Stimulated activated naive CD8-positive, alpha-beta T cell treated with anti-CD3 and anti-CD28 coated beads, Interleukin-15, Interleukin-2, amounts not matched to agents 100 U/mL and 50 U/mL, for 24 hours (primary cell): ENCODE results near the gene PTHLH.

Source experiments
- ATAC-seq: fragments of 150-1000 bp; cut with Tn5 transposase; one replicate; pipeline ENCODE4 v1.10.0; 2021
- DNase-seq: peaks from one replicate; pipeline ENCODE4 v3.0.0; 2021

PTHLH gene

DNA sequence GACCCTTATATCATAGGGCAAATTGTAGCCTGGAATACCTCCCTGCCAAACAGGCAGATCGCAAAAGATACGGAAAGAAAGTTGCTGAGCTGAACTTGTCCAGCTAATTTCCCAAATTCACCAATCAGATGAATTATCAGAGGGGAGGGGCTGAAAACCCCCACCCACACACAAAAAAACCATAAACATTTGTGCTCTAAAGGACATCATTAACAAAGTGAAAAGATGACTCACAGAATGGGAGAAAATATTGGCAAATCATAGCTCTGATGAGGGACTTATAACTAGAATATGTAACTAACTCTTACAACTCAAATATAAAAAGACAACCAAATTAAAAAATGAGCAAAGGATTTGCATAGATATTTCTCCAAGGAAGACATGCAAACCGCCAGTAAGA, 36.3 kb downstream of the PTHLH start:
- DNase-seq (no peak), ATAC-seq (no peak)

DNA sequence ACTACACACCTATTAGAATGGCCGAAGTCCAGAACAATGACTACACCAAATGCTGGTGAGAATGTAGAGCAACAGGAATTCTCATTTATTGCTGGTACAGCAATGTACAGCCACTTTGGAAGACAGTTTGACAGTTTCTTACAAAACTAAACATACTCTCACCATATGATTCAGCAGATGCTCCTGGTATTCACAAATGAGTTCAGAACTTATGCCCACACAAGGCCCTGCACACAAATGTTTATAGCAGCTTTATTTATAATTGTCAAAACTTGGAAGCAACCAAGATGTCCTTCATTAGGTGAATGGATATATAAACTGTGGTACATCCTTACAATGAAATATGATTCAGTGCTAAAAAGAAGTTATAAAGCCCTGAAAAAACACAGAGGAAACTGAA, 38.3 kb downstream of the PTHLH start:
- DNase-seq (no peak), ATAC-seq (no peak)

GRCh38 chr12:27931390-27931789, 41.1 kb downstream of the PTHLH start:
- DNase-seq (no peak), ATAC-seq (peak; percentile 28)

GRCh38 chr12:27927347-27927746, 45.2 kb downstream of the PTHLH start:
- DNase-seq (no peak), ATAC-seq (no peak)

GRCh38 chr12:27924350-27925135, 48.0 kb downstream of the PTHLH start:
- DNase-seq: no peak
- no peak for ATAC-seq

- DNase-seq (no peak), ATAC-seq (no peak)
Measured at GRCh38 chr12:27922531-27923139, 49.9 kb downstream of the PTHLH start.

GRCh38 chr12:27919671-27920235, 52.8 kb downstream of the PTHLH start:
- no peak for DNase-seq
- no peak for ATAC-seq

DNA sequence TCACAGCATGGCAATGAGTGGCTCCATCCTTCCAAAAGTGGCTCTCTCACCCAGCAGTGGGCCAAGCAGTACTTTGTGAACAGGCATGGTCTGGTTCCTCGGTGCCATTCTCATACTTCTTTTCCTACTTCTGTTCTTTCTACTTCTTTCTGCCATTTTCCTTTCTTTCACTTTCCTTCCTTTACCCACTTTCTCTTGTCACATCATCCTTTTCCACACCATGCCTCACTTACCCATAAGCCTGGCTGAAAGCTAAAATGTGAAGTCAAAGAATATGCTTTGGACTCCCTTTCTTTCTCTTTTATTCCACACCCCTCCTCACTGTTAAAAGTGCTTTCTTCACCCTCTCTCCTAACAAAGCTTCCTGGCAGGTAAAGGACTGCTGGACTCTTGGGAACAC, 57.0 kb downstream of the PTHLH start:
- ATAC-seq: no peak
- DNase-seq: no peak

DNA sequence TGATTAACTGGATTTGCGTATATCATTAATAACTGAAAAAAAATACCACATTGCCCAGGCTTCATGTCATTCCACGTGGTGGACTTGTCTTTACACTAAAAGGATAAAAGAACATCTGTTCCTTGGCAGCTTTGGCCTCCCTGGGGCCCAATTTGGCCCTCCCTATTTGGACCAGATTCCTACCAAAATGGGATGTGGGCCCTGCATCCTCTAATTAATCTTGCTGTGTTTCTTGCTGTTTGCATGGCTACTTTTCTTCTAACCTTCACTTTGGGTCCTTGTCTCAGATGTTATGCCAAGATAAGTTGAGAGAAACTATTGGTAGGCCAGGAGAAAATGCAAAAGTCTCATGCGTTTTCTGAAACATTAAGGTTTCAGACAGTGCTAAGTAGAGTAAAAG, 57.5 kb downstream of the PTHLH start:
- no peak for DNase-seq

GRCh38 chr12:27913999-27914614, 58.4 kb downstream of the PTHLH start:
- ATAC-seq (no peak), DNase-seq (no peak)

More for the DNA sequence above, 57.5 kb downstream of the PTHLH start:
- ATAC-seq: no peak

GRCh38 chr12:27911397-27911796, 61.1 kb downstream of the PTHLH start:
- no peak for ATAC-seq
- DNase-seq: no peak
